Parathyroid adenoma (tissue), 2 donors: ENCODE results near the gene EEFSEC.
A peak's percentile ranks its signal among the peaks of the same experiment; 100 is the strongest.

Experiments
- H2AFZ ChIP-seq: fragments of 300-600 bp; sonication (generic); one replicate; pipeline ENCODE4 v1.7.0; 2017; ENCODE audit warnings: antibody characterized with exemption, mild to moderate bottlenecking
- H3K27ac ChIP-seq: fragments of 300-600 bp; sonication (generic); one replicate; pipeline ENCODE4 v1.7.0; 2017
- H3K27me3 ChIP-seq: fragments of 300-600 bp; sonication (generic); one replicate; pipeline ENCODE4 v1.7.0; 2017; ENCODE audit warnings: low read length; ENCODE audit not compliant: control insufficient read depth, insufficient read depth
- H3K36me3 ChIP-seq: fragments of 300-600 bp; sonication (generic); one replicate; pipeline ENCODE4 v1.7.0; 2017; ENCODE audit warnings: low read length; ENCODE audit not compliant: control insufficient read depth, insufficient read depth
- H3K4me1 ChIP-seq: fragments of 300-600 bp; sonication (generic); one replicate; pipeline ENCODE4 v1.7.0; 2017; ENCODE audit warnings: control low read depth
- H3K4me2 ChIP-seq: fragments of 300-600 bp; sonication (generic); one replicate; pipeline ENCODE4 v1.7.0; 2017; ENCODE audit warnings: low read length
- H3K4me3 ChIP-seq: fragments of 300-600 bp; sonication (generic); one replicate; pipeline ENCODE4 v1.7.0; 2017; ENCODE audit warnings: low read depth, low read length
- H3K79me2 ChIP-seq: fragments of 300-600 bp; sonication (generic); one replicate; pipeline ENCODE4 v1.7.0; 2017; ENCODE audit warnings: control low read depth
- H3K9ac ChIP-seq: fragments of 300-600 bp; sonication (generic); one replicate; pipeline ENCODE4 v1.7.0; 2017; ENCODE audit warnings: mild to moderate bottlenecking
- H3K9me3 ChIP-seq: fragments of 300-600 bp; sonication (generic); one replicate; pipeline ENCODE4 v1.7.0; 2017; ENCODE audit warnings: low read length; ENCODE audit not compliant: control insufficient read depth
- TF ChIP-seq, protein P1 (sequence below): fragments of 300-600 bp; sonication (generic); IDR thresholded peaks from one replicate; pipeline ENCODE4 v1.7.0; 2017; ENCODE audit warnings: antibody characterized with exemption, mild to moderate bottlenecking
- donor health status: primary hyperparathyroidism.

The EEFSEC gene

DNA sequence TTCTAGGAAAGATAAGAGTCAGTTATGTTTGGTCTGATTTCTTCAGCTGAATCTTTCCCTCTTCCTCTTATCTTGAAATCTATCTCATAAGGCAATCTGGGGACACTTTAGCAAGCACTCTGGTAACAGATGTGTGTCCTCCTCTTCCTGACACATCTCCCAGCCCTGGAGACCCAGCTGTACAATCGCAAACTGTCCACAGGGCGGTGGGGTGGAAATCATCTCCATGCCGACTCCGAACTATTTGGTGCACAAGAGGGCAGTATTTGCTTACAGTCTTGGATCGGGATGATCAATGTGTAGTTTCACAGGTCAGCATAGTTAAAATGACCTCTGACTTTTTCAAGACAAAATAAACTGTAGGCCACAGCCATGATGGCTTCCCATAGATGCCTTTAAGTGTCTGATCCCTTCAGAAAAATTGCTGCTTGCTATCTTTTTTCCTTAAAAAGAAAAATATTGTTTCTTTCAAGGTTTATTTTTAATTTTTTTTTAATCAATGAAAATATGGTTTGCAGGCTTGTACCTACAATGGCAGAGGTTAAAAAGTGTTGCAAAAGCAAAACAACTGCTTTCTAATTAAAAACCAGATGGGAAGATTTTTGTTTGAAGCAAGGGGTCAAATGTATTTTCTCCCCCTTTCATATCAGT, 17.7 kb downstream of the EEFSEC start:
- peaks cover 4% of the 10 kb centered on the region for H3K4me1 ChIP-seq
- TF ChIP-seq, protein P1, sequence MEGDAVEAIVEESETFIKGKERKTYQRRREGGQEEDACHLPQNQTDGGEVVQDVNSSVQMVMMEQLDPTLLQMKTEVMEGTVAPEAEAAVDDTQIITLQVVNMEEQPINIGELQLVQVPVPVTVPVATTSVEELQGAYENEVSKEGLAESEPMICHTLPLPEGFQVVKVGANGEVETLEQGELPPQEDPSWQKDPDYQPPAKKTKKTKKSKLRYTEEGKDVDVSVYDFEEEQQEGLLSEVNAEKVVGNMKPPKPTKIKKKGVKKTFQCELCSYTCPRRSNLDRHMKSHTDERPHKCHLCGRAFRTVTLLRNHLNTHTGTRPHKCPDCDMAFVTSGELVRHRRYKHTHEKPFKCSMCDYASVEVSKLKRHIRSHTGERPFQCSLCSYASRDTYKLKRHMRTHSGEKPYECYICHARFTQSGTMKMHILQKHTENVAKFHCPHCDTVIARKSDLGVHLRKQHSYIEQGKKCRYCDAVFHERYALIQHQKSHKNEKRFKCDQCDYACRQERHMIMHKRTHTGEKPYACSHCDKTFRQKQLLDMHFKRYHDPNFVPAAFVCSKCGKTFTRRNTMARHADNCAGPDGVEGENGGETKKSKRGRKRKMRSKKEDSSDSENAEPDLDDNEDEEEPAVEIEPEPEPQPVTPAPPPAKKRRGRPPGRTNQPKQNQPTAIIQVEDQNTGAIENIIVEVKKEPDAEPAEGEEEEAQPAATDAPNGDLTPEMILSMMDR = peak; percentile 83
- no peak overlapping the region for H3K4me2 ChIP-seq
- H3K27ac ChIP-seq = no peak overlapping the region
- no peak overlapping the region for H3K9ac ChIP-seq
- H3K79me2 ChIP-seq = peaks cover 12% of the 10 kb centered on the region
- H3K27me3 ChIP-seq = no peaks in the 10 kb centered on the region
- no peak overlapping the region for H3K4me3 ChIP-seq
- H3K36me3 ChIP-seq = no peaks in the 10 kb centered on the region
- no peaks in the 10 kb centered on the region for H3K9me3 ChIP-seq
- H2AFZ ChIP-seq = no peak overlapping the region

DNA sequence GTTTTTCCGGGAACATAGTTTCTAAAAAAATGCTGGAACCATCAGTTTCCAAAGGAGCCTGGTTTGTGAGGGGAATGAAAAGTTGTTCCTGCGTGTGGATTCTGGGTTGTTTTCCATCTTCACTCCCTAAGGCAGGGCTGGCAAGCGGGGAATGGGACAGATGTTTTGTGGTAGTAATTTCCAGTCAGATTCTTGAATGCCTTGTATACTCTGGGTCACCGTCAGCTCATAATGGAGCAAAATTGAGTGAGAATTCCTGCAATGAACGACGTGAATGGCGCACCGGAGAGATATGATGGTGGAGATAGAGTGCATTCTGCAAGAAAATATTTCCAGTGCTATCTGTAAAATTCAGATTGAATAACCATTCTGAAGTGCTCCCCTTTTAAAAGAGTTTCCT, 19.9 kb downstream of the EEFSEC start:
- Histone ChIP-seq H3K4me3 (no peak overlapping the region), H2AFZ (no peak overlapping the region), H3K4me2 (no peak overlapping the region), H3K36me3 (no peaks in the 10 kb centered on the region), H3K9ac (no peak overlapping the region), H3K4me1 (peaks cover 4% of the 10 kb centered on the region), H3K79me2 (peaks cover 7% of the 10 kb centered on the region), H3K9me3 (no peaks in the 10 kb centered on the region), H3K27ac (no peak overlapping the region), H3K27me3 (no peaks in the 10 kb centered on the region)
- TF ChIP-seq, protein P1 = no peak

GRCh38 chr3:128173849-128174248, 20.6 kb downstream of the EEFSEC start:
- H3K27ac ChIP-seq = no peak overlapping the region
- no peak overlapping the region for H3K9ac ChIP-seq
- H3K4me3 ChIP-seq = no peak overlapping the region
- H3K36me3 ChIP-seq = no peaks in the 10 kb centered on the region
- TF ChIP-seq, protein P1 = no peak
- H3K9me3 ChIP-seq = no peaks in the 10 kb centered on the region
- peaks cover 6% of the 10 kb centered on the region for H3K4me1 ChIP-seq
- no peak overlapping the region for H2AFZ ChIP-seq
- H3K4me2 ChIP-seq = no peak overlapping the region
- no peaks in the 10 kb centered on the region for H3K27me3 ChIP-seq
- H3K79me2 ChIP-seq = peaks cover 7% of the 10 kb centered on the region

GRCh38 chr3:128174675-128175590, 21.7 kb downstream of the EEFSEC start:
- no peak overlapping the region for H3K27ac ChIP-seq
- H3K4me2 ChIP-seq = no peak overlapping the region
- no peaks in the 10 kb centered on the region for H3K27me3 ChIP-seq

More at GRCh38 chr3:128174675-128175590, 21.7 kb downstream of the EEFSEC start:
- Histone ChIP-seq H3K9ac (no peak overlapping the region), H3K9me3 (no peaks in the 10 kb centered on the region), H3K4me1 (peaks cover 16% of the 10 kb centered on the region), H3K4me3 (no peak overlapping the region), H2AFZ (no peak overlapping the region), H3K79me2 (peaks cover 7% of the 10 kb centered on the region), H3K36me3 (no peaks in the 10 kb centered on the region)
- TF ChIP-seq, protein P1 = no peak
